T-helper 2 cell treated with Interferon-gamma antibody and Interleukin-4, amounts not matched to agents 5 μg/mL and 100 μg/mL, for 36 hours (primary cell): ENCODE measurements around the gene ZNF568.

Experiments used
- DNase-seq: peaks from one replicate; pipeline ENCODE4 v3.0.0; 2021; ENCODE audit warnings: low spot score
- H3K27ac Mint-ChIP-seq: one replicate; pipeline ENCODE4 v1.8.0; 2021; ENCODE audit warnings: mild to moderate bottlenecking, mixed read lengths
- H3K27me3 Mint-ChIP-seq: one replicate; pipeline ENCODE4 v1.8.0; 2021; ENCODE audit warnings: low read depth, mixed read lengths
- H3K36me3 Mint-ChIP-seq: one replicate; pipeline ENCODE4 v1.8.0; 2021; ENCODE audit warnings: low read depth, mixed read lengths
- H3K4me1 Mint-ChIP-seq: one replicate; pipeline ENCODE4 v1.8.0; 2021; ENCODE audit warnings: low read depth, mixed read lengths
- H3K4me3 Mint-ChIP-seq: one replicate; pipeline ENCODE4 v1.8.0; 2022; ENCODE audit warnings: mild to moderate bottlenecking, moderate library complexity, mixed read lengths
- H3K9me3 Mint-ChIP-seq: one replicate; pipeline ENCODE4 v1.8.0; 2021; ENCODE audit warnings: mixed read lengths

ZNF568 gene

GRCh38 chr19:36973021-36973843 is 57.1 kb downstream of the ZNF568 start:
- Mint-ChIP-seq H3K27ac (peak overlapping the region; percentile 75), H3K27me3 (no peaks in the 10 kb centered on the region), H3K9me3 (peaks cover 25% of the 10 kb centered on the region), H3K4me1 (peaks cover 4% of the 10 kb centered on the region), H3K4me3 (peak overlapping the region; percentile 90), H3K36me3 (peaks cover 21% of the 10 kb centered on the region)
- DNase-seq, result peak; percentile 66

GRCh38 chr19:36973844-36974195 is 57.7 kb downstream of the ZNF568 start:
- Mint-ChIP-seq H3K9me3 (peaks cover 31% of the 10 kb centered on the region), H3K27me3 (no peaks in the 10 kb centered on the region), H3K4me1 (peaks cover 4% of the 10 kb centered on the region), H3K27ac (peak overlapping the region; percentile 75), H3K36me3 (peaks cover 26% of the 10 kb centered on the region), H3K4me3 (peak overlapping the region; percentile 90)
- no peak for DNase-seq

GRCh38 chr19:36986131-36986530 is 70.0 kb downstream of the ZNF568 start:
- peaks cover 69% of the 10 kb centered on the region for H3K9me3 Mint-ChIP-seq
- H3K36me3 Mint-ChIP-seq, result peaks cover 19% of the 10 kb centered on the region
- H3K27me3 Mint-ChIP-seq, result no peaks in the 10 kb centered on the region
- H3K27ac Mint-ChIP-seq, result no peak overlapping the region
- H3K4me1 Mint-ChIP-seq, result no peaks in the 10 kb centered on the region
- no peak for DNase-seq
- H3K4me3 Mint-ChIP-seq, result no peak overlapping the region

GRCh38 chr19:36986601-36987000 is 70.5 kb downstream of the ZNF568 start:
- Mint-ChIP-seq H3K27ac (no peak overlapping the region), H3K4me3 (no peak overlapping the region), H3K4me1 (no peaks in the 10 kb centered on the region), H3K36me3 (peaks cover 21% of the 10 kb centered on the region), H3K9me3 (peaks cover 69% of the 10 kb centered on the region), H3K27me3 (no peaks in the 10 kb centered on the region)
- no peak for DNase-seq

GRCh38 chr19:36987091-36987490 is 71.0 kb downstream of the ZNF568 start:
- H3K36me3 Mint-ChIP-seq, result peaks cover 20% of the 10 kb centered on the region
- no peak overlapping the region for H3K27ac Mint-ChIP-seq
- H3K27me3 Mint-ChIP-seq, result no peaks in the 10 kb centered on the region

GRCh38 chr19:36997152-36997842 is 81.2 kb downstream of the ZNF568 start:
- Mint-ChIP-seq H3K4me1 (no peaks in the 10 kb centered on the region), H3K4me3 (no peak overlapping the region), H3K27me3 (no peaks in the 10 kb centered on the region), H3K27ac (no peak overlapping the region), H3K9me3 (peaks cover 62% of the 10 kb centered on the region), H3K36me3 (peaks cover 37% of the 10 kb centered on the region)
- no peak for DNase-seq

More at GRCh38 chr19:36987091-36987490, 71.0 kb downstream of the ZNF568 start:
- no peak overlapping the region for H3K4me3 Mint-ChIP-seq
- H3K9me3 Mint-ChIP-seq, result peaks cover 68% of the 10 kb centered on the region
- no peaks in the 10 kb centered on the region for H3K4me1 Mint-ChIP-seq
- DNase-seq, result no peak

- Mint-ChIP-seq H3K4me1 (no peaks in the 10 kb centered on the region), H3K27ac (no peak overlapping the region), H3K4me3 (no peak overlapping the region), H3K36me3 (peaks cover 32% of the 10 kb centered on the region), H3K9me3 (peaks cover 57% of the 10 kb centered on the region), H3K27me3 (no peaks in the 10 kb centered on the region)
- DNase-seq, result no peak
Observed at GRCh38 chr19:36997843-36998235, 81.7 kb downstream of the ZNF568 start.

GRCh38 chr19:36999313-36999712 is 83.2 kb downstream of the ZNF568 start:
- DNase-seq, result no peak
- H3K36me3 Mint-ChIP-seq, result peaks cover 22% of the 10 kb centered on the region
- H3K27me3 Mint-ChIP-seq, result no peaks in the 10 kb centered on the region
- no peaks in the 10 kb centered on the region for H3K4me1 Mint-ChIP-seq
- H3K27ac Mint-ChIP-seq, result no peak overlapping the region
- no peak overlapping the region for H3K4me3 Mint-ChIP-seq
- H3K9me3 Mint-ChIP-seq, result peaks cover 47% of the 10 kb centered on the region

- H3K4me3 Mint-ChIP-seq, result peak overlapping the region; percentile 82
- peak overlapping the region; percentile 47 for H3K27ac Mint-ChIP-seq
- H3K4me1 Mint-ChIP-seq, result no peaks in the 10 kb centered on the region
- DNase-seq, result peak; percentile 29
- H3K27me3 Mint-ChIP-seq, result no peaks in the 10 kb centered on the region
- peaks cover 7% of the 10 kb centered on the region for H3K36me3 Mint-ChIP-seq
- peaks cover 45% of the 10 kb centered on the region for H3K9me3 Mint-ChIP-seq
Observed at GRCh38 chr19:37007587-37008220, 91.6 kb downstream of the ZNF568 start.

- no peaks in the 10 kb centered on the region for H3K4me1 Mint-ChIP-seq
- H3K4me3 Mint-ChIP-seq, result no peak overlapping the region
- H3K27ac Mint-ChIP-seq, result no peak overlapping the region
- no peak for DNase-seq
- H3K27me3 Mint-ChIP-seq, result no peaks in the 10 kb centered on the region
- peaks cover 7% of the 10 kb centered on the region for H3K36me3 Mint-ChIP-seq
- peaks cover 46% of the 10 kb centered on the region for H3K9me3 Mint-ChIP-seq
Observed at GRCh38 chr19:37009871-37010270, 93.7 kb downstream of the ZNF568 start.

- Mint-ChIP-seq H3K4me1 (no peaks in the 10 kb centered on the region), H3K27ac (no peak overlapping the region), H3K36me3 (peaks cover 7% of the 10 kb centered on the region), H3K27me3 (no peaks in the 10 kb centered on the region), H3K9me3 (peaks cover 48% of the 10 kb centered on the region), H3K4me3 (no peak overlapping the region)
- no peak for DNase-seq
Observed at GRCh38 chr19:37012093-37012745, 96.1 kb downstream of the ZNF568 start.

GRCh38 chr19:37014456-37014855 is 98.3 kb downstream of the ZNF568 start:
- no peak for DNase-seq
- H3K27ac Mint-ChIP-seq, result no peak overlapping the region
- peaks cover 48% of the 10 kb centered on the region for H3K9me3 Mint-ChIP-seq
- peaks cover 5% of the 10 kb centered on the region for H3K36me3 Mint-ChIP-seq
- H3K4me3 Mint-ChIP-seq, result no peak overlapping the region
- no peaks in the 10 kb centered on the region for H3K4me1 Mint-ChIP-seq
- no peaks in the 10 kb centered on the region for H3K27me3 Mint-ChIP-seq

GRCh38 chr19:37045140-37045539 is 129.0 kb downstream of the ZNF568 start:
- peaks cover 47% of the 10 kb centered on the region for H3K9me3 Mint-ChIP-seq

More at GRCh38 chr19:37045140-37045539, 129.0 kb downstream of the ZNF568 start:
- no peak for DNase-seq
- Mint-ChIP-seq H3K27ac (no peak overlapping the region), H3K4me1 (no peaks in the 10 kb centered on the region), H3K27me3 (no peaks in the 10 kb centered on the region), H3K4me3 (no peak overlapping the region), H3K36me3 (no peaks in the 10 kb centered on the region)
